PC-3 (cell line): ENCODE results near the gene ABHD18.

ENCODE experiments used
- CTCF ChIP-seq: fragments of 300-600 bp; sonication (generic); conservative IDR thresholded peaks from 2 replicates; pipeline ENCODE4 v1.5.1; 2017; ENCODE audit warnings: antibody characterized with exemption, low read depth, mild to moderate bottlenecking, low read length
- EZH2 ChIP-seq: fragments of 300-600 bp; sonication (generic); IDR thresholded peaks from one replicate; pipeline ENCODE4 v1.6.1; 2017; ENCODE audit warnings: antibody characterized with exemption, mild to moderate bottlenecking, low read length; ENCODE audit not compliant: unreplicated experiment
- EZH2phosphoT487 ChIP-seq: fragments of 300-600 bp; sonication (generic); IDR thresholded peaks from 2 replicates; pipeline ENCODE4 v1.6.1; 2018; ENCODE audit warnings: mild to moderate bottlenecking, antibody characterized with exemption, low read length, borderline replicate concordance

GRCh38 chr4:127920521-127920920 is 44.7 kb upstream of the ABHD18 start:
- no peak for TF ChIP-seq CTCF
- TF ChIP-seq EZH2: no peak
- no peak for TF ChIP-seq EZH2phosphoT487
